Adrenal gland (tissue), 19 donors: ENCODE data around the gene RAF1. TPM values are rescaled to one million over a fixed set of nuclear protein-coding genes. Genes with fewer than 3 reads are reported as not detected.

Source experiments
- DNase-seq, 7 donors: peaks; one replicate each; pipeline ENCODE4 v3.0.0-alpha.2; 2019 to 2020
- H3K27ac ChIP-seq, 5 donors: fragments of 200-600 bp; sonication (generic) in 4 of 5; 1 replicate in 3 of 5; 2 replicates in 2 of 5; pipeline versions ENCODE4 v1.5.1 to v1.8.0; 2016 to 2020; ENCODE audit warnings: mild to moderate bottlenecking in 1 of 5
- H3K27me3 ChIP-seq: fragments of 200-600 bp; 2 replicates; pipeline ENCODE4 v1.8.0; 2021
- H3K36me3 ChIP-seq, 2 donors: fragments of 200-600 bp; replicated peaks in 1 of 2; 1 replicate in 1 of 2; 2 replicates in 1 of 2; pipeline versions ENCODE4 v1.5.1 to v1.8.0; 2018 to 2022
- H3K4me1 ChIP-seq, 2 donors: fragments of 200-600 bp; replicated peaks in 1 of 2; 1 replicate in 1 of 2; 2 replicates in 1 of 2; pipeline versions ENCODE4 v1.5.1 to v1.8.0; 2018 to 2021
- H3K4me3 ChIP-seq, 4 donors: fragments of 200-600 bp; sonication (generic) in 3 of 4; one replicate each; pipeline ENCODE4 v1.5.1; 2016 to 2018
- H3K9me3 ChIP-seq, 3 donors: fragments of 200-600 bp; sonication (generic) in 1 of 3; replicated peaks in 1 of 3; 1 replicate in 2 of 3; 2 replicates in 1 of 3; pipeline versions ENCODE4 v1.5.1 to v1.8.0; 2016 to 2021
- POLR2A ChIP-seq, 2 donors: fragments of 450-650 bp; IDR thresholded peaks; one replicate each; pipeline ENCODE4 v1.6.1; 2017; ENCODE audit warnings: antibody characterized with exemption in 2 of 2, mild to moderate bottlenecking in 2 of 2, moderate library complexity in 1 of 2
- WGBS, 4 donors: extraction: QIAGEN DNeasy Blood & Tissue Kit in 2 of 4; methylation state at CpG; one replicate each; pipeline versions ENCODE4 v1.1.5 to v1.1.7; 2013 to 2017; 5-methylcytosine and 5-hydroxymethylcytosine counted together
- intact Hi-C, 2 donors: fragments of 100-400 bp; cut with DNase I; formaldehyde crosslinking; loops; one replicate each; pipeline versions ENCODE4 v1.14.1 to v1.15.0; 2022 to 2023
- long read RNA-seq, 10 donors: library from polyadenylated mRNA in 3 of 10; unstranded in 2 of 10; stranded (forward) in 1 of 10; transcript quantifications; one replicate each; pipeline ENCODE4 v2.0.0 and lab custom pipeline, GENCODE V29; 2021 to 2026
- polyA plus RNA-seq, 3 donors: library from polyadenylated mRNA; stranded (reverse); fragments of 200-250 nt in 2 of 3; fragments of 350-450 nt in 1 of 3; fragmentation: Illumina TruSeq in 1 of 3; extraction: RNeasy Lipid Tissue Mini Kit (QIAGEN cat#74804) in 1 of 3; gene quantifications; one replicate each; pipeline ENCODE4 v1.2.3, GENCODE V29; 2013 to 2014
- total RNA-seq, 9 donors: library from RNA; depleted of rRNA in 4 of 9; stranded (reverse); fragments of >200 nt in 4 of 9; fragments of 120-200 nt in 1 of 9; fragmentation: NEBNext Ultra II Directional in 1 of 9; extraction: Animal tissue kit (Norgen Biotek cat#: 25700) in 1 of 9; gene quantifications; one replicate each; pipeline versions ENCODE4 v1.1.0 to v1.2.4, GENCODE V29; 2013 to 2023
- TF ChIP-seq, protein P1 (sequence below), 6 experiments: fragments of 450-650 bp in 4 of 6; fragments of 200-600 bp in 2 of 6; sonication (generic) in 1 of 6; IDR thresholded peaks; 1 replicate in 5 of 6; 2 replicates in 1 of 6; pipeline versions ENCODE4 v1.5.1 to v1.8.0; 2016 to 2021; ENCODE audit warnings: antibody characterized with exemption in 6 of 6, mild to moderate bottlenecking in 2 of 6, moderate library complexity in 1 of 6
- donor health status: healthy with polysubstance abuse.
- donor health status: Bipolar disorder and iron deficiency.
- donor health status: DM: yes; HTN: yes; CAD: no.
- donor health status: DM: no; HTN: no; CAD: no.
- donor health status: DM: no; HTN: no; CAD: no.
- donor health status: DM: yes; HTN: yes; CAD: no.

Gene RAF1
- total RNA-seq (100 to 1,000 TPM in 1 of 9 donors, 10 to 100 TPM in 8; 62.2 to 110 (median 73.5) TPM), polyA plus RNA-seq (10 to 100 TPM; 45.9 to 70.2 (median 52.0) TPM)
- long read RNA-seq, donor 1, partial matches to known transcripts = 6 of 12 reads
- long read RNA-seq, donor 1, other reads (novel, unspliced or antisense) = 0 of 12 reads
- long read RNA-seq, donor 2, partial matches to known transcripts = 0 of 3 reads
- long read RNA-seq, donor 2, other reads (novel, unspliced or antisense) = 0 of 3 reads
- long read RNA-seq, donor 3, partial matches to known transcripts = 0 of 3 reads
- long read RNA-seq, donor 3, other reads (novel, unspliced or antisense) = 0 of 3 reads
- long read RNA-seq, donor 4, transcript RAF1-201 (17 exons, 3,300 nt) = major isoform, 6 of 10 reads
- long read RNA-seq, donor 4, partial matches to known transcripts = 0 of 10 reads
- long read RNA-seq, donor 4, other reads (novel, unspliced or antisense) = 4 of 10 reads
- long read RNA-seq, donor 5, transcript RAF1-201 (17 exons, 3,300 nt) = major isoform, 72 of 102 reads
- long read RNA-seq, donor 5, partial matches to known transcripts = 3 of 102 reads
- long read RNA-seq, donor 5, other reads (novel, unspliced or antisense) = 26 of 102 reads
- long read RNA-seq, donor 6, transcript RAF1-201 (17 exons, 3,300 nt) = major isoform, 6 of 12 reads
- long read RNA-seq, donor 6, partial matches to known transcripts = 3 of 12 reads
- long read RNA-seq, donor 6, other reads (novel, unspliced or antisense) = 2 of 12 reads
- long read RNA-seq, donor 7, partial matches to known transcripts = 5 of 5 reads
- long read RNA-seq, donor 7, other reads (novel, unspliced or antisense) = 0 of 5 reads
- long read RNA-seq, donor 8, transcript RAF1-201 (17 exons, 3,300 nt) = major isoform, 14 of 14 reads
- long read RNA-seq, donor 8, partial matches to known transcripts = 0 of 14 reads
- long read RNA-seq, donor 8, other reads (novel, unspliced or antisense) = 0 of 14 reads
- long read RNA-seq, donor 9, partial matches to known transcripts = 0 of 2 reads
- long read RNA-seq, donor 9, other reads (novel, unspliced or antisense) = 0 of 2 reads
- long read RNA-seq, donor 10, partial matches to known transcripts = 0 of 1 reads
- long read RNA-seq, donor 10, other reads (novel, unspliced or antisense) = 0 of 1 reads

DNA sequence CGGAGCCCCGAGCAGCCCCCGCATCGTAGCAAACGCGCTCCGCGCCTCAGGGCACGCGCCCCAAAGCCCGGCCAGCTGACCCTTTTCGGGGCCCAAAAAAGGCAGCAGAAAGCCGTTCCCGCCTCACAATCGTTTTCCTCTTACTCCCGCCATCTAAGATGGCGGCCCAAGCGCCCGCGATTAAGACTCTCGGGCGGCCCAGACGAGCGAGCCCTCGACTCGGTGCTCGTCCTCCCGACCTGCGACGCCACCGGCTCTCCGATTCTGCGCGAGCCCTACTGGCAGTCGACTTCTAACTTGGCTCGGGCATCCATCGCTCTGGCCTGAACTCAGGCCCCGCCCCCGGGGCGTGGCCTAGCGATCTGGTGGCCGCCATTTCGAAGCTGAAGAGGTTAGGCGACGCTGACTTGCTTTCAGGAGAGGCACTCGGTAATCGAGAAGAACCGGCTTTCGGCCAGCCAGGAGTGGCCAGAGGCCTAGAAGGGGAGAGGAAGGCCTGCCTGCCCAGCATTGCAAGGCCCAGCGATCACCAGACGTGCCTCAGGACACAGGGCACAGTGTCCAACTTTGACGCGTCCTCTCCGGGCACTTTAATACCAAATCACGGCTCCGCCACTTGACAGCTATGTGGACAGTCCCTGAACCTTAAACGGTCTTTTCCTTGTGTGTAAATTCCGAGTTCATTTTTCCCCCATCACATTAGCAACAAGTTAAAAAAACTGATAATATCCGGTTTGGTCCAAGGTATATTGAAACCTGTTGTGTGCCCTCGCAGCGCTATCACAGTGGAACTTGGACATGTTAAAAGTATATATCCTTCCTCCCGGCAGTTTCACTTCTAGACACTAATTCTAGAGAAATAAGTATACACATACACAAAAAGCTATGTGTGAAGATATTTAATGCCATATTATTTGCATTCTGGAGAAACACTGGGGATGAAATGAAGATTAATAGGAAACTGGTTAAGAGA lies at the start of gene RAF1:
Gene RAF1, minus strand, starts transcription at position 182 of the 973 bp plus-strand sequence. CDS start 45,396 bp downstream, outside the sequence.
- peak within 1 kb of the TSS; percentile 90 to 98 (median 98) for H3K27ac ChIP-seq
- TF ChIP-seq, protein P1, sequence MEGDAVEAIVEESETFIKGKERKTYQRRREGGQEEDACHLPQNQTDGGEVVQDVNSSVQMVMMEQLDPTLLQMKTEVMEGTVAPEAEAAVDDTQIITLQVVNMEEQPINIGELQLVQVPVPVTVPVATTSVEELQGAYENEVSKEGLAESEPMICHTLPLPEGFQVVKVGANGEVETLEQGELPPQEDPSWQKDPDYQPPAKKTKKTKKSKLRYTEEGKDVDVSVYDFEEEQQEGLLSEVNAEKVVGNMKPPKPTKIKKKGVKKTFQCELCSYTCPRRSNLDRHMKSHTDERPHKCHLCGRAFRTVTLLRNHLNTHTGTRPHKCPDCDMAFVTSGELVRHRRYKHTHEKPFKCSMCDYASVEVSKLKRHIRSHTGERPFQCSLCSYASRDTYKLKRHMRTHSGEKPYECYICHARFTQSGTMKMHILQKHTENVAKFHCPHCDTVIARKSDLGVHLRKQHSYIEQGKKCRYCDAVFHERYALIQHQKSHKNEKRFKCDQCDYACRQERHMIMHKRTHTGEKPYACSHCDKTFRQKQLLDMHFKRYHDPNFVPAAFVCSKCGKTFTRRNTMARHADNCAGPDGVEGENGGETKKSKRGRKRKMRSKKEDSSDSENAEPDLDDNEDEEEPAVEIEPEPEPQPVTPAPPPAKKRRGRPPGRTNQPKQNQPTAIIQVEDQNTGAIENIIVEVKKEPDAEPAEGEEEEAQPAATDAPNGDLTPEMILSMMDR (IDR thresholded peaks at IDR 0.05) = no peak
- TF ChIP-seq POLR2A (IDR thresholded peaks at IDR 0.05) = peak; percentile 75 to 92
- H3K4me3 ChIP-seq = peak within 1 kb of the TSS; percentile 13 to 92 (median 72)
- intact Hi-C loops = loop anchor here in 1 of 2 donors (10.0 kb wide), 1 partner anchor 69 kb away; no protein-coding TSS in a partner anchor
- H3K9me3 ChIP-seq = no peaks in the 10 kb centered on the region
- H3K36me3 ChIP-seq = no peaks in the 10 kb centered on the region
- H3K27me3 ChIP-seq = no peaks in the 10 kb centered on the region
- 1 to 3% (median 1%) methylated on average over 11 to 62 of the region's 62 CpGs for WGBS, 4 donors
- peak; percentile 98 to 99 (median 98) for DNase-seq
- H3K4me1 ChIP-seq = peaks cover 13 to 31% of the 10 kb centered on the region in 2 donors

DNA sequence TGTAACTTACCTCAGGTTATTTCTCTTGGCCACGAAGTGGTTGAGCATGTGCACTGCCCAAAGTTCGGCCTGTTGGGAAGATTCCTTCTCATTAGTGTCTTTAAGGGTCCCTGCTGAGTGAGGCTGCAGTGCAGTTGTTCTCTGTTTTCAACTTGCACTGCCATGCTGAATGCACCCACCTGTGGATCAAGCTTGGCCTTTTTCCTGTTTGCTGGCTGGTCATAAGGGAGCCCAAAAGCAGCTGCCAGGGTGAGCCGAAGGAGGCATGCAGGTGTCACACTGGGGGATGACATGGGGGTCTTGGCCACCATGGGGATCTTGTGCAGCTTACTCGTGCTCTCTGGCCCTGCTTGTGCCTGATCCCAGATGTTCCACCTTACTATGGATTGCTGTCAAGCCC lies 46.1 kb upstream of the RAF1 start:
- no peak for DNase-seq
- Histone ChIP-seq H3K27me3 (no peaks in the 10 kb centered on the region), H3K27ac (no peak overlapping the region), H3K9me3 (no peaks in the 10 kb centered on the region), H3K4me1 (no peaks in the 10 kb centered on the region), H3K36me3 (no peaks in the 10 kb centered on the region), H3K4me3 (no peak overlapping the region)
- no peak for TF ChIP-seq POLR2A (IDR thresholded peaks at IDR 0.05)
- TF ChIP-seq, protein P1 (IDR thresholded peaks at IDR 0.05) = no peak
- WGBS, 4 donors = 77 to 84% (median 81%) methylated on average over 2 to 4 of the region's 4 CpGs
- intact Hi-C loops = no loop called here

DNA sequence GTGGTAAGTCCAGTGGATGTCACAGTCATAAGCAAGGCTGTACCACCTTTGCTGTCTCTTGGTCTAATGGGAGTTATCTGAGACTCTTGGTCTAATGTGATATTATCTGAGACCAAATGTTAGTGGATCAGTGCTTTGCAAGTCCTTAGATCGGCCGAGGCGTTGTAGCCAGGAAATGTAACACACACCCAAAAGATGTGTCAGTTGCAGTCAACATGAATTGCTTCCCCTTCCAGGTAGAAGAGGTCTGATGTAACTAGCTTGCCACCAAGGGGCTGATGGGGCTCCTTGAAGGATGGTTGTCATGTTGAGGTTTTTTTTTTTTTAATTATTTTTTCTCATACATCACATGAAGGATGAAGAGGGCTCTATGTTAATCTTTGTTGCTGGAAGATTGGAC lies 45.4 kb upstream of the RAF1 start:
- Histone ChIP-seq H3K4me1 (no peaks in the 10 kb centered on the region), H3K4me3 (no peak overlapping the region), H3K9me3 (no peaks in the 10 kb centered on the region), H3K27ac (no peak overlapping the region), H3K36me3 (no peaks in the 10 kb centered on the region), H3K27me3 (no peaks in the 10 kb centered on the region)
- no peak for TF ChIP-seq POLR2A (IDR thresholded peaks at IDR 0.05)
- TF ChIP-seq, protein P1 (IDR thresholded peaks at IDR 0.05) = no peak
- no peak for DNase-seq
- 80 to 91% (median 84%) methylated on average over 3 of the region's 3 CpGs for WGBS, 4 donors
- intact Hi-C loops = no loop called here
